MM.1S (cell line): ENCODE results near the gene SF3B4.

Experiments used
- DNase-seq: peaks from one replicate; pipeline ENCODE4 v3.0.0-alpha.2; 2015
- H2AFZ ChIP-seq: fragments of 300-600 bp; sonication (generic); 2 replicates; pipeline ENCODE4 v1.6.0; 2016; ENCODE audit warnings: antibody characterized with exemption, low read length
- H3F3A ChIP-seq: fragments of 300-600 bp; sonication (generic); 2 replicates; pipeline ENCODE4 v1.6.1; 2016; ENCODE audit warnings: mild to moderate bottlenecking, antibody characterized with exemption, low read length, moderate library complexity, mixed read lengths; ENCODE audit not compliant: insufficient read depth
- H3K27ac ChIP-seq: fragments of 300-600 bp; sonication (generic); 2 replicates; pipeline ENCODE4 v1.5.1; 2016; ENCODE audit warnings: mild to moderate bottlenecking, low read length
- H3K27me3 ChIP-seq: fragments of 300-600 bp; sonication (generic); replicated peaks from 2 replicates; pipeline ENCODE4 v1.6.0; 2016; ENCODE audit warnings: low read length; ENCODE audit not compliant: insufficient read depth
- H3K36me3 ChIP-seq: fragments of 300-600 bp; sonication (generic); replicated peaks from 2 replicates; pipeline ENCODE4 v1.6.1; 2016; ENCODE audit warnings: mild to moderate bottlenecking, low read length, mixed read lengths; ENCODE audit not compliant: insufficient read depth
- H3K4me1 ChIP-seq: fragments of 300-600 bp; sonication (generic); 2 replicates; pipeline ENCODE4 v1.6.1; 2016; ENCODE audit warnings: low read length, mixed read lengths
- H3K4me2 ChIP-seq: fragments of 300-600 bp; sonication (generic); 2 replicates; pipeline ENCODE4 v1.6.0; 2016; ENCODE audit warnings: low read depth, low read length
- H3K4me3 ChIP-seq: fragments of 300-600 bp; sonication (generic); 2 replicates; pipeline ENCODE4 v1.5.1; 2016; ENCODE audit warnings: low read length, mixed read lengths
- H3K79me2 ChIP-seq: fragments of 300-600 bp; sonication (generic); 2 replicates; pipeline ENCODE4 v1.6.1; 2016; ENCODE audit warnings: mixed run types, low read length, mixed read lengths
- H3K9ac ChIP-seq: fragments of 300-600 bp; sonication (generic); 2 replicates; pipeline ENCODE4 v1.6.1; 2016; ENCODE audit warnings: low read length, mixed read lengths
- H3K9me2 ChIP-seq: fragments of 300-600 bp; sonication (generic); replicated peaks from 2 replicates; pipeline ENCODE4 v1.6.1; 2016; ENCODE audit warnings: mild to moderate bottlenecking, low read length, mixed read lengths; ENCODE audit not compliant: insufficient read depth
- H3K9me3 ChIP-seq: fragments of 300-600 bp; sonication (generic); replicated peaks from 2 replicates; pipeline ENCODE4 v1.6.1; 2016; ENCODE audit warnings: mild to moderate bottlenecking, low read length, mixed read lengths; ENCODE audit not compliant: insufficient read depth
- H4K20me1 ChIP-seq: fragments of 300-600 bp; sonication (generic); 2 replicates; pipeline ENCODE4 v1.6.1; 2016; ENCODE audit warnings: mild to moderate bottlenecking, low read length, moderate library complexity, mixed read lengths; ENCODE audit not compliant: insufficient read depth
- CTCF ChIP-seq: fragments of 300-600 bp; sonication (generic); IDR thresholded peaks from 2 replicates; pipeline ENCODE4 v1.5.1; 2016; ENCODE audit warnings: antibody characterized with exemption, low read length, mixed read lengths
- EZH2 ChIP-seq: fragments of 300-600 bp; sonication (generic); optimal IDR thresholded peaks from 2 replicates; pipeline ENCODE3; 2017; ENCODE audit warnings: low read depth, mild to moderate bottlenecking, antibody characterized with exemption, low read length, mixed read lengths
- EZH2phosphoT487 ChIP-seq: fragments of 300-600 bp; sonication (generic); IDR thresholded peaks from 2 replicates; pipeline ENCODE4 v1.6.1; 2018; ENCODE audit warnings: antibody characterized with exemption, low read length

SF3B4 gene

GRCh38 chr1:149931212-149931790 lies 3.7 kb upstream of the SF3B4 start:
- no peaks in the 10 kb centered on the region for H4K20me1 ChIP-seq
- H3K4me2 ChIP-seq = peak overlapping the region; percentile 62; the same call in 1 of the 2 replicates
- peak overlapping the region; percentile 75 for H2AFZ ChIP-seq
- TF ChIP-seq CTCF = no peak
- no peak for TF ChIP-seq EZH2phosphoT487
- no peak for TF ChIP-seq EZH2
- no peaks in the 10 kb centered on the region for H3K27me3 ChIP-seq
- H3K4me1 ChIP-seq = peaks cover 24% of the 10 kb centered on the region
- H3K9me3 ChIP-seq = no peaks in the 10 kb centered on the region
- peak overlapping the region; percentile 26; the same call in 1 of the 2 replicates for H3K27ac ChIP-seq
- H3K9ac ChIP-seq = no peak overlapping the region; the same call in 1 of the 2 replicates
- H3K4me3 ChIP-seq = peak overlapping the region; percentile 40
- peaks cover 14% of the 10 kb centered on the region for H3K79me2 ChIP-seq
- H3F3A ChIP-seq = peaks cover 13% of the 10 kb centered on the region
- no peaks in the 10 kb centered on the region for H3K9me2 ChIP-seq
- H3K36me3 ChIP-seq = 0 out of 2 replicates have a peak, but pooled peaks cover 2% of the 10 kb centered on the region
- no peak for DNase-seq

GRCh38 chr1:149929856-149930255 lies 2.3 kb upstream of the SF3B4 start:
- no peaks in the 10 kb centered on the region for H4K20me1 ChIP-seq
- H2AFZ ChIP-seq = no peak overlapping the region
- no peak for TF ChIP-seq EZH2phosphoT487
- TF ChIP-seq CTCF = no peak
- TF ChIP-seq EZH2 = no peak
- H3K4me3 ChIP-seq = no peak overlapping the region
- no peaks in the 10 kb centered on the region for H3K9me3 ChIP-seq
- H3K79me2 ChIP-seq = peaks cover 28% of the 10 kb centered on the region
- H3K36me3 ChIP-seq = peaks cover 17% of the 10 kb centered on the region
- peaks cover 13% of the 10 kb centered on the region for H3F3A ChIP-seq
- H3K9me2 ChIP-seq = no peaks in the 10 kb centered on the region
- H3K27me3 ChIP-seq = no peaks in the 10 kb centered on the region
- H3K9ac ChIP-seq = no peak overlapping the region
- no peak for DNase-seq
- no peak overlapping the region for H3K27ac ChIP-seq
- H3K4me2 ChIP-seq = no peak overlapping the region
- H3K4me1 ChIP-seq = peaks cover 28% of the 10 kb centered on the region

- peak overlapping the region; percentile 83 for H3K4me3 ChIP-seq
- H3K4me2 ChIP-seq = peak overlapping the region; percentile 97
- H3K9me2 ChIP-seq = no peaks in the 10 kb centered on the region
- no peaks in the 10 kb centered on the region for H3K9me3 ChIP-seq
- peaks cover 13% of the 10 kb centered on the region for H3F3A ChIP-seq
- peaks cover 32% of the 10 kb centered on the region for H3K36me3 ChIP-seq
- no peak for TF ChIP-seq EZH2phosphoT487
- TF ChIP-seq CTCF = no peak
- TF ChIP-seq EZH2 = no peak
- no peaks in the 10 kb centered on the region for H3K27me3 ChIP-seq
- peak overlapping the region; percentile 59 for H2AFZ ChIP-seq
- H3K27ac ChIP-seq = peak overlapping the region; percentile 97
- H3K9ac ChIP-seq = peak overlapping the region; percentile 97
- H3K79me2 ChIP-seq = peaks cover 35% of the 10 kb centered on the region
- H4K20me1 ChIP-seq = no peaks in the 10 kb centered on the region
- peaks cover 28% of the 10 kb centered on the region for H3K4me1 ChIP-seq
- DNase-seq = no peak
Observed at GRCh38 chr1:149928401-149928724, 760 bp upstream of the SF3B4 start.
